ENCODE results near the gene SRC.
"Not testable (repeated sequence)": the region's sequence is repeated elsewhere in the genome, so short reads cannot be mapped to it uniquely, and the experiment has no call there.

The SRC gene

DNA sequence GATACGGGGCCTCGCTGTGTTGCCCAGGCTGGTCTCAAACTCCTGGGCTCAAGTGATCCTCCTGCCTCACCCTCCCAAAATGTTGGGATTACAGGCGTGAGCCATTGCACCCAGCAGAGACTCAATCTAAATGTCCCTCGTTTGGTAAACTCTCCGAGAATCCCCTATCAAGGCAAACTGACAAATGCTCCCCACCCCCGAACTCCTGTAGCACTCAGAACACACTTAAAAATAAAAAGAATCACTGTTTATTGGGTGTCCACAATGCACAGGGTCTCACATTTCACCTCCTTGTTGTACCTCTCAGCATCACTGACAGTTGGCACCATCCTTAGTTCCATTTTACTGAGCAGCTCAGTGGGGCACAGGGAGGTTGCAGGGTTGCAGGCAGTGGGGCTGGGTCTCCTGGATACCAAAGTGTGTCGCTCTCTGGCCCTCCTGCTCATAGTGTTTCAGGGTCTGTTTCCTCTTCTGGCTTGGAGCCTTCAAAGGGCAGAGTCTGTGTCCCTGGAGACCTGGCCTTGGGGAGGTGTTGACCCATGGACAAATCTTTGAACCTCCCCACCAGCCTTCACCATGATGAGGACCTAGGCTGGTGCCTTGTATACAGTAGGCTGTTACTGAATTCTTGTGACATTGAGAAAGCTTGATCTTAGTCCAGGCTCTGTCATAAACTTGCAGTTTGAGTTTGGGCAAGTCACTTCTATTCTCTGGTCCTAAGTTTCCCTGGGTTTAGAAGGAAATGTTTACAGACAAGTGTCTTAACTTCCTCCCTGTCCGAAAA lies 8.5 kb upstream of the SRC start:
- no peak for DNase-seq

DNA sequence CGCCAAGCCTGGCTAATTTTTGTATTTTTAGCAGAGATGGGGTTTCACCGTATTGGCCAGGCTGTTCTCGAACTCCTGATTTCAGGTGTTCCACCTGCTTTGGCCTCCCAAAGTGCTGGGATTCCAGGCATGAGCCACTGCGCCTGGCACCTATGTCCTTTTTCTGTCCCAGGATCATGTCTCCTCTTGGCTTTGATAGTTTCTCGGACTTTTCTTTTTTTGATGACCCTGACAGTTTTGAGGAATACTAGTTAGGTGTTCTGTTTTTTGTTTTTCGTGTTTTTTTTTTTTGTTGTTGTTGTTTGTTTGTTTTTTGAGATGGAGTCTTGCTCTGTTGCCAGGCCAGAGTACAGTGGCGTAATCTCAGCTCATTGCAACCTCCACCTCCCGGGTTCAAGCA lies 7.6 kb upstream of the SRC start:
- not testable (repeated sequence) for DNase-seq

DNA sequence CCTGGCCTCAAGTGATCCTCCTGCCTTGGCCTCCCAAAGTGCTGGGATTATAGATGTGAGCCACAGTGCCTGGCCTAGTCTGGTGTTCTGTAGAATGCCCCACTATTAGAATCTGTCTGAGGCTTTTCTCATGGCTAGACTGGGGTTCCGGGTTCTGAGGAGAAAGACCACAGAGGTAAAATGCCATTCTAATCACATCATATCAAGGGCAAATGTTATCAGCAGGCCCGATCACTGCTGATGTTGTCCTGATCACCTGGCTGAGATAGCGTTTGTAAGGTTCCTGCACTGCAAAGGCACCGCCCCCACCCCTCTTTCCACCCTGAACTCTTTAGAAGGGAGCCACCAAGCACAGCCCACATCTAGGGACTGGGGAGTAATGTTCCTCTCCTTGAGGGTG lies 6.7 kb upstream of the SRC start:
- DNase-seq: no peak

DNA sequence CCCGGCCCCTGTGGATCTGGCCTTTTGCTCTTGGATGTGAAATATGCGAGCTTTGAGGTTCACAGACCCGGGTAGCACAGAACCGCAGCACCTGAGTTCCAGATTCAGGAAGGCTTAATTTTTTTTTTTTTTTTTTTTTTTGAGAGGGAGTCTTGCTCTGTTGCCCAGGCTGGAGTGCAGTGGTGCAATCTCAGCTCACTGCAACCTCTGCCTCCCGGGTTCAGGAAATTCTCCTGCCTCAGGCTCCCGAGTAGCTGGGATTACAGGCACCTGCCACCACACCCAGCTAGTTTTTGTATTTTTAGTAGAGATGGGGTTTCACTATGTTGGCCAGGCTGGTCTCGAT lies 6.2 kb upstream of the SRC start:
- DNase-seq: not testable (repeated sequence)

DNA sequence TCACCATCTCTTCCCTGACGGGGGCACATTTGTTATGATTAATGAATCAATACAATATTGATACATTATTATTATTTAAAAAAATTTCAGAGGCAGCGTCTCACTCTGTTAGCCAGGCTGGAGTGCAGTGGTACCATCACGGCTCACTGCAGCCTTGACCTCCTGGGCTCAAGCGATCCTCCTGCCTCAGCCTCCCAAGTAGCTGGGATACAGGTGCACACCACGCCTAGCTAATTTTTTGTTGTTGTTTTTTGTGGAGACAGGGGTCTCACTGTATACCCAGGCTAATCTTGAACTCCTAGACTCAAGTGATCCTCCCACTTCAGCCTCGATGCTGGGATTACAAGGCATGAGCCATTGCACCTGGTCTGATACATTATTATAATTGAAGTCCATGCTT lies 4.9 kb upstream of the SRC start:
- no peak for DNase-seq

DNA sequence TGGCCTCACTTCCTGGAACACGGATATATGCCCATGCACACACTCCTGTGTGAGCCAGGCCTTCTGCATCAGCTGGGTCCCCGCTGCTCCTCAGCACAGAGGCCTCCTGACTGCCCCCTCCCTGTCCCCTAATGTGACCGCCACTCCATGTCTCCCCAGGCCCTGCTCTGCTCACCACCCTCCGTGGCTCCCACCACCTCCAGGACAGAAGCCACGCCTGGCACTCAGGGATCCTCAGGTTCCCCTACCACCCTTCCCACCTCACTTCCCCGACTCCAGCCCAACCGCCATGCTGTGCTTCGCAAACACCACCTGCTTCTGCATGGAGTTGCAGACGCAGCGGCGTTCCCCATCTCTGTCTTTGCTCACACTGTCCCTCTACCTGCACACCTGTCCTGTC lies 4.3 kb upstream of the SRC start:
- DNase-seq: no peak

DNA sequence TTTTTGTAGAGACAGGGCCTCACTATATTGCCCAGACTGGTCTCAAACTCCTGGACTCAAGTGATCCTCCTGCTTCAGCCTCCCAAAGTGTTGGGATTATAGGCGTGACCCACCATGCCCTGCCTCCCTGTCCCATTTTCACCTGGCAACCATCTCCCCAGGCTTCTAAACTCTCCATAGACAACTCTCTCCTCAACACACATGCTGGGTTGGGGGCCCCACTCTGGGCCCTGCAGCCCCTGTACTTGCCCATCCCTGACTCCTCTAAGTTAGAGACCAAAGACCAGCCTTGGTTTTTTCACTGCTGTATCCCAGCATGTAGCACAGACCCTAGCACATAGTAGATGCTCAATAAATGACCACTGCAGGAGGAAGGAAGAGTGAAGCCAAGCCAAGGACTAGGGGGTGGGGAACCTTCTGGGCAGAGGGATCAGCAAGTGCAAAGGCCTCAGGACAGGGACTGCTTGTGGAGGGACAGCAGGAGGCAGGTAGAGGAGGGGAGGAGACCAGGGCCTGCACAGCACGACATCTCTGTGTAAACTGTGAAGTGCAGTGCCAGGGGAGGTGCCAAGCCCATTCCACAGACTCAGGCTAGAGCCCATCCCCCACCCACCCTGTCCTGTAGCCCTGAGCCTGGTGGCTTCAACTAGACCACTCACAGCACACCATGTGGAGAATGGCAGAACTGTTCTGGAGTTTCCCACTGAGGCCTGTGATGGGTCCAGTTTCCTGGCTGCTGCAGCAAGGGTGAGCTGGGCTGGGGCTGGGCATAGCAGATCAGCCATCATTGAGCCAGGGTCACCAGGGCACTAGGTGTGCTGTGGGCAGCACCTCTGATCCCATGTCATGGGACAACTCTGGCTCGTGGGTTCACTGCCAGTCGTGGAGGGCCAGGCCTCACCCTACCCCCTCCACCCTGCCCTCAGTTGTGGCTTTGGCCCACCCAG lies 3.4 kb upstream of the SRC start:
- DNase-seq: no peak

DNA sequence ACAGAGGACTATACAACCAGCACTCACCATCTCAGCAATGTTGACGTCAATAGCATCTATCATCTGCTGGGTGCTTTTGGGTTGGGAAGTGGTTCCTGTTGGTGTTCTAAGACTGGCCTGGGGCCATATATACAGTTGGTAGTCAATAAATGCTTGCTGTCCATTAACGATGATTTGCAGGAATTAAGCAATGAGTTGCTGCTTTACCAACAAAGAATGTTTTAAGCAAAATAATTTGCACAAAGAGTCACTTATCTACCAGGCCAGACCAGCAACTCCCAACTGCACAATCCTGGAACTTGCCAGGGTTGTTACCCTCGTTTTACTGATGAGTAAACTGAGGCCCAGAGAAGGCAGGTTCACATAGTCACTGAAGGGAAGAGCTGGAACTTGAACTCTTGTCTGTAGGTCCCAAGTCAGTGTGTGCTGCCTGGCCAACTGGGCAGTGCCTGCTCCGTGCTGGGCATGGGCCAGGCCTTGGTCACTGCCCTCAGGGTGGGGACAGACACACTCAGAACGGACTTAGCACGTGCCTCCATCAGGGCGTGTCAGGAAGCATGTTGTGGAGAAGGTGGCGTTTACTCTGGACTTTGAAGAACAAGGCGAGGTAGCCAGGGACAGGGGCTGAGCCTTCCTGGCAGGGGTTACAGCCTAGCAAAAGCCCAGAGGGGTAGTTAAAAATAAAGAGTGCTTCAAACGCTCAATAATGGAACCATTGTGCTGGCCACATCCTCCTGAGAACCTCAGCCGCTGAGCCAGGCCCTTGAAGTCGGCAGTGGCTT lies 2.5 kb upstream of the SRC start:
- DNase-seq: no peak

DNA sequence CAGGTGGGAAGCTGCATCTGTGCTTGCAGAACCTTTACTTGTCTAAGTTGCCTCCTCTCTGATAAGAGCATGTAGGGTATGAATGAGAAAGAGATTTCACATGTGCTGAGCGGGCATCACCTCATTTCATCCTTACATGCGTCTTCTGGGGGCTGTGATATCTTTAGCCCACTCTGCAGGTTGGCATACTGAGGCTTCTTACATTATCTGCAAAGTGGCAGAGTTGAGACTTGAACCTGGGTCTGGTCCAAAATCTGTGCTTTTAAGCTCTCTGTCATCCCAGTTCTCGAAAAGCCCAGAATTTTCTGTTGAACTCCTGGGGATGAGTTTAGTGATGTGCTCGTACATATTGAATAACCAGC lies 2.0 kb upstream of the SRC start:
- DNase-seq: no peak

DNA sequence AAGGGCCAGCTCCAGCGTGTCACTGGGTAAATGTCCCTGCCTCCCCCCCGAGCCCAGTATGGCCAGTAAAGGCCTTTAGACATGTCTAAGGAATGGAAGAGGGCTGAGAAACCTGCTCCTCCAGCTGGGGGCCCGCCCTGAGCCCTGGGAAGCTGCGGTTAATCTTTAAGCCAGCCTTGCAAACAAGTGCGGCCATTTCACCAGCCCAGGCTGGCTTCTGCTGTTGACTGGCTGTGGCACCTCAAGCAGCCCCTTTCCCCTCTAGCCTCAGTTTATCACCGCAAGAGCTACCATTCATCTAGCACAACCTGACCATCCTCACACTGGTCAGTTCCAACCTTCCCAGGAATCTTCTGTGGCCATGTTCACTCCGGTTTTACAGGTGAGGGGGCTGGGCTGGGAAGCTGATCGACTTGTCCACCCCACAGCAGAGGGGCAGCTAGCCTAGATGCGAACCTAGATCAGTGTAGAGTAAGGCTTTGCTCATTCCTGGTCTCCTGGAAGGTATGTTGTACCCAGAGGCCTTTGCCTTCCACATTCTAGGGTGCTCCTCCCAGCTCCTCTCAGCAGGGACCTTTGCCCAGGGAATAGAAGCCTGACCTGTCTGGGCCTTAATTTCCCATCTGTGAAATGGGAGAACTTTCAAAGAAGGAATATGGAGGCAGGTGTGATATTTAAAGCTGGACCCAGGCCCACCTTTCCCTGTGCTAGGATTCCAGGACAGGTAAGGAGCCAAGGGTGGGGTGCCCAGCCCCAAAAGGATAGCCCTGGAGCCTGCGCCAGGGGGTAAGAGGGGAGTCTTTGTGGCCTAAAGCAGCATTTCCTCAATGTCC lies 1.2 kb upstream of the SRC start:
- DNase-seq: no peak

DNA sequence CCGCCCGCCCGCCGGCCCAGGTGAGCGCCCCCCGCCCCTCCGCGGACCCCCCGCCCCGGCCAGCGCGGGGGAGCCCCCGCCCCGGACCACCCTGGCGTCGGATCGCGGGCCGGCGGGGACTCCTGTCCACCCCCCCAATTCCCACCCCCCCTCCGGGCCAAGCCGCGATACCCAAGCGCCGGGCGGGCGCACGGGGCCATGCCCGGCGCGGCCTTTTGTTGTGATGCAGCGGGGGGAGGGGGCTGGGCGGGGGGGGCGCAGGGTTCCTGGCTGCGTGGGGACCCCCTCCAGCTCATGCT lies 245 bp downstream of the SRC start:
- DNase-seq: no peak

DNA sequence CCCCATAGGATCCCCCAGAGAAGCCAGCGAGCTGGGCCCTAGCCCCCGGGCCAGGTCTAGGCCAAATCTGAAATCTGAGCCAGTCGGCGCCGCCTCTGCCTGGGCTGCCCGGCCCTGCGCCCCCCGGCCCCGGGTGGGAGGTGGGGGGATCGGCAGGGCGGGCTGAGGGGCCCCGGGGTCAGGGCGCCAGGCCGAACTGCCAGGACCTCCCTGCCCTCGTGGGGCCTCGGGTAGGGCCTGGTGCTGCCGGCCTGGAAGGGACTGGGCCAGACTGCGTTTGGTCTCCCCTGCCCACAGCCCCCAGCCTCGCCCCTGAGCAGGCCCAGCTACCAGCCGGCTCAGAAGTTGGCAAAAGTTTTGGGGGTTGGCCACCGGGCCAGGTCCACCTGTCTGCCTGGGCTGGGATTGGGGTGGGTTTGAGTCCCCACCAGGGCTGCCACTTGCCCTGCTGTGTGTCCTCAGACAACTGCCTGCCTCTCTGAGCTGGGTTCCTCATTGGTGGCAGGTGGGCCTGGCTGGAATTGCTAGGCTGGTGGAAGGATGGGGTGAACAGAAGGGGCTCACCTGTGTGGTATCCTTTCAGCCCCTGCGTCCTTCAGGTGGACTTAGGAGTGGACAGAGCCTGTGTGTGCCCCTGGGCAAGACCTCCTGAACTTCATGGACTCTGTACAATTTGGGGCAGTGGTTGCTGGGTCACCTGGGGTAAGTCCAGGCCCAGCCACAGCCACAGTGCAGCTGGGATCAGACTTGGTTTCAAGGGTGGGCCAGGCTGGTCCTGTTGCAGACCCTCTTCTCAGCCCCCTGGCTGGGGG lies 801 bp downstream of the SRC start:
- DNase-seq: no peak

DNA sequence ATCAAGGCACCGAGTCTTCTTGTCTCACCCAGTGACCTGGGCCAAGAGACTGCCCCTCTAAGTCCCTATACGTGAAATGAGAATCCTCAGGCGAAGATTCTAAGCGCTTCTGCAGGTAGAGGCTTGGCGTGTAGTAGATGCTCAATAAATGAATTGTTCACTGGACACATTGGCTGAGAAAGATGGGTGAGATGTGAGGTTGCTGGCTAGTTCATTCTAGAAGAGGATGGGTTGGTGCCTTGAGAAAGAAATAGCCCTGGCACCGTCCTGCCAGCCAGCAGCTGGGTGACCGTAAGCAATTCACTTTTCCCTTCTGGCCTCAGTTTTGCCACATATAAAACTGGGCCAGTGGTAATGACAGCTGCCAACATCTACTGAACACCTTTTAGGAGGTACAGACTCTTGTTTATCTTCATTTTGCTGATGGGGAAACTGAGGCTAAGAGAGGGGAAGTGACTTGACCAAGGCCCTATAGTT lies 1.4 kb downstream of the SRC start:
- no peak for DNase-seq

DNA sequence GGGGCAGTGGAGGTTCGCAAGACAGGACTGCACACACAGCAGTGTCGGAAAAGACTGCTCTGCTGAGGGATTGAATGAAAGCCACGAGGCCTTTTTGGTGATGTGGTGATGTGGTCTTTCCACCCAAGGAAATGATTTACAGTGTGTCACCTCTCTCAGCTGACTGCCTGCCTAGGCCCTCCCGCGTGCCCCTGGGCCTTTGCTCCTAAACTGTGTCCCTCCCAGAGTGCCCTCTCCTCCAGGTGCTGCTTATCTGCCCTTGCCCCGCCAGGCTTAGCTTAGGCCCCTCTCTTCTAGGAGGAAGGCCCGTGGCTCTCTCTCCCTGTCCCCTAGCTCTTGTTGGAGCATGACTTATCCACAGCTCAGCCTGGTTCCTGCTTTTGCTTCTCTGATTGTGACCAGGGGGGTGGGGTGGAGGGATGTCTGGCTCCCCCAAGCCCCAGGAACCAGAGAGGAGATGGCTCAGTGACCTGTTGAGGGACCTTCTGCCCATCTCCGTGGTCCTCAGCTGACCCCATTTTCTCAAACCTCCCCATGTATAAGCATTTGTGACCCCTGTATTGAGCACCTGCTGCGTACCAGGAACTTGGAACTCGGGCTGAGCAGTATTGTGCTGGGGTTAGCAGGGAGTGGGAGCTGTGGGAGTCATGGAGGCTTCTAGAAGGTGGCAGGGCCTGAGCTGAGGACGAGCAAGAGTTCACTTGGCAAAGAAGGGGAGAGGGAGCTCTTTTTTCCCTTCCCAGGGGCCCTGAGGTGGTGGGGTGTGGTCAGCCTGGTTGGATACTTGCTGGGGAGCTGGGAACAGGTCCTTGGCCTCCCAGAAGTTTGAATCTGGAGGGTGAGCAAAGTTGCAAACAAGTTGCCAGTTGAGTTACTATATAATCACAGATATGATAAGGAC lies 2.2 kb downstream of the SRC start:
- DNase-seq: no peak

DNA sequence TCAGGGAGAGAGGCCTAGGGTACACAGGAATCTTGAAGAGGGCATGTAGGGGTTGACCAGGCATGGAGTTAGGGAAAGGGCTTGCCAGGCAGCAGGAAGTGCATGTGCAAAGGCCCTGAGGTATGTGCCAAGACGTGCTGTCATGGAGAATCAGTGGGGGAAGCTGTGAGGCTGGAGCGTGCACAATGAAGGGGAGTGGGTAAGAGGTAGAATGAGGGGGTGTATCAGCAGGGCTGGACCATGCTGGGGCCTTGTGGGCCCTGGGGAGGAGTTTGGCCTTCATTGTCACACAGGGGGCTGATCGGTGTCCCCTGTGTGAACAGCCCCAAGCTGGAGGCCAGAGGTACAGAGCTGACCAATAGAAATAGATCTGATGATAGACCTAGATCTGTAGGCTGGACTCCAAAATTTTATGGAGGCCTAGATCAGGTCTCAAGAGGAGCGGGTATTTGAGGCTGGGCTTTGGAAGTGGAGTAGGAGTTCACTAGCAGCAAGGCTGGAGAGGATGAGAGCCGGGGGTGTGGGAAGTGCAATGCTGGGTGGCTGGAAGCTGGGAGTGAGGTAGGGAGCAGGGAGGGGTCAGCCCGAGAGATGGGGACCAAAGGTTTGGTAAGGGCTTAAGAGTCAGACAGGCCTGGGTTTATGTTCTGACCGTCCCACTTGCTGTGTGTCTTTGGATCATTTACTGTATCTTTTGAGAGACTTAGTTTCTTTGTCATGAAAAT lies 3.0 kb downstream of the SRC start:
- no peak for DNase-seq

DNA sequence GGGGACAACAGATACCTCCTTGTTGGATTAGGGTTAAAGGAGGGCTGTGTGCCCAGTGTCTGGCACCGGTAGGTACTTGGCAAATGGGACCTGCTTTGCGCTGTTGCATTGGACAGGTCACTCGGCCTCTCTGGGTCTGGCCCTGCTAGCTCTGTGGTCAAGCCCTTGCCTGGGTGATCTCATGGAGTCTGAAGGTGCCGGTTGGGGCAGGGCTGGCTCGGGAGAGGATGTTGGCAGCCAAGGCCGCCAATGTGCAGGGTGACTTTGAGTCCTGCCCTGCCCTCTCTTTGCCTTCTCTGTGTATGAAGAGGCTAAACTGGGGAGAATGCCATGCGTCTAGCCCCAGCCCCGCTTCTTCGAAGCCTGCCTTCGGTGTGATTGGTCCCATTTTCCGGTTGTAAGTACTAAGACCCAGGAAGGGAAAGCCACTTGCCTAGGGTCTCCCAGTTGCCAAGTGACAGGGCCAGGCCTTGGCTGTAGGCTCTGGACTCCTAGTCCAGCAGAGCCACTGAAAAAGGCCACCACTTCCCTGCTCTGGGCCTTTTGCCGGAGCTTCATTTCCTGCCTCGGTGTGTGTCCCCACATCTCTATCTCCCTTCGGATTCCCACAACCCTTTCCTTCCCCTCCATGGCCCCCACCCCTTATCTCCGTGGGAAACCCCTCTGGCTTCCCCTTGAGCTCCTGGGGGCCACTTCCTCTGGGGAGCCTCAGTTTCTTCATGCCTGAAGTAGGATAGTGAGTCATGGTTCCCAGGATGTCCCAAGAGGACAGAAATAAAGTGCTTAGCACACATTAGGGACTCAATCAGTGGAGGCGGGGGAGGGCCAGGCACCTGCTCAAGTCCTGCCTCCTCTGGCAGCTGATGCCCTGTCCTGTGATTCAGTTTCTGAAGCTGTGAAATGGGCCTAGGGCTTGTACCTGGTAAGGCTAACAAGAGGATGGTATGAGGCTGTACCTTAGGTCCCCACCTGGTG lies 3.9 kb downstream of the SRC start:
- no peak for DNase-seq

DNA sequence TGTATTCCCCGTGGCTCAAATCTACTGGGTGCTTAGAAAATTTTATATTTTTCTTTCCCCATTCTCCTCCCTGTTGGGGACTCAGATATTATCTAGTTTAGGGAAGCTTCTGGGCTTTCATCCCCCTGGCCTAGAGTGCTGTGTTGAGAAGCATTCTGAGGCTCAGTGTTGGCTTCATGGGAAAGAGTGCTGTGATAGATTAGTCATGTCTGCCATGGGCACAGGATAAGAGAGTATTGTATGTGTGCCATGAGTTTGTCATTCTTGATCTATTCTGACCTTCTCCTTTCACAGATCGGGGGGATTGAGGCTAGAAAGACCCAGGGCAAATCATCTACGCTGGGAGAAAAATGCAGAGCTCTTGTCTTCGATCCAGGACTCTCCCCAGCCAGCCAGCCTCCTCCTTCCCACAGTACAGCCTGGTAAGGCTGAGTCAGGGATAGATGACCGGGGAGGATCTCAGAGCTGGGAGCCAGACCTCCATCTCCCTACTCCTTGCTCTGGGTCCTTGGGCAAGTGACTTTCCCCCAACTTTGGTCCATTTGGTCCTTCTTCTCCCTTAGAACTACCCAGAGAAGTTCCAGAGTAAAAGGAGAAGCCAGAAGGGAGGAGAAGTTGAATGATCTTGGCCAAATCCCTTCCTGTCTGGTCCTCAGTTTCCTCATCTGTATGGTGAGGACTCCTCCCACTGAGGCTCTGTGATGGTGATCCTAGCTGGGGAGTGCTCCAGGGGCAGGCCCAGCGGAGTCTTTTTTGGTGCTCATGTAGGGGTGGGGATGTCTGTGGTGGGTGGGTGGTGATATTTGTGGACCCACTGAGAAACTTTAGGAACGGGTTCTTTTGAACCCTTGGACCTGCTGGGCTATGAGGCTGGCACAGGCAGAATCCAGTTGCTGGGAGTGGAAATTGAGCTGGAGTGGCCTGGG lies 5.0 kb downstream of the SRC start:
- DNase-seq: no peak
